Transverse colon (tissue), 4 donors: ENCODE measurements around the gene GIMAP8. TPM values are rescaled to one million over a fixed set of nuclear protein-coding genes. Genes with fewer than 3 reads are reported as not detected.

Source experiments
- DNase-seq: peaks from one replicate; pipeline ENCODE4 v3.0.0-alpha.2; 2019
- H3K27ac ChIP-seq, 4 donors: fragments of 200-600 bp; sonication (generic); 2 replicates each; pipeline ENCODE4 v1.5.1; 2016 to 2018; ENCODE audit warnings: inconsistent platforms in 4 of 4
- H3K27me3 ChIP-seq: fragments of 200-600 bp; sonication (generic); 2 replicates; pipeline ENCODE4 v1.5.1; 2017; ENCODE audit warnings: inconsistent platforms
- H3K36me3 ChIP-seq, 4 donors: fragments of 200-600 bp; sonication (generic); 2 replicates each; pipeline ENCODE4 v1.5.1; 2017 to 2019; ENCODE audit warnings: inconsistent platforms in 4 of 4
- H3K4me1 ChIP-seq, 4 donors: fragments of 200-600 bp; sonication (generic); 2 replicates each; pipeline ENCODE4 v1.5.1; 2017 to 2020; ENCODE audit warnings: inconsistent platforms in 4 of 4
- H3K4me3 ChIP-seq, 4 donors: fragments of 200-600 bp; sonication (generic); 1 replicate in 1 of 4; 2 replicates in 3 of 4; pipeline versions ENCODE4 v1.5.1 to v1.6.1; 2017 to 2019; ENCODE audit warnings: inconsistent platforms in 4 of 4
- H3K9me3 ChIP-seq, 2 donors: fragments of 200-600 bp; sonication (generic); 2 replicates each; pipeline ENCODE4 v1.5.1; 2017 to 2019; ENCODE audit warnings: inconsistent platforms in 2 of 2
- CTCF ChIP-seq, 5 experiments: fragments of 200-600 bp in 3 of 5; fragments of 450-650 bp in 2 of 5; sonication (generic) in 3 of 5; IDR thresholded peaks; 1 replicate in 2 of 5; 2 replicates in 3 of 5; pipeline ENCODE4 v1.5.1; 2016 to 2017; ENCODE audit warnings: antibody characterized with exemption in 5 of 5, inconsistent platforms in 3 of 5, mild to moderate bottlenecking in 2 of 5, moderate library complexity in 1 of 5
- EP300 ChIP-seq: sonication (generic); formaldehyde crosslinking; IDR thresholded peaks from one replicate; pipeline ENCODE4 v1.6.1; 2017; ENCODE audit warnings: antibody characterized with exemption, low read depth
- POLR2A ChIP-seq: fragments of 450-650 bp; IDR thresholded peaks from one replicate; pipeline ENCODE4 v1.6.1; 2016; ENCODE audit warnings: antibody characterized with exemption, mild to moderate bottlenecking, moderate library complexity
- POLR2AphosphoS5 ChIP-seq, 3 donors: sonication (generic); formaldehyde crosslinking; IDR thresholded peaks; one replicate each; pipeline ENCODE4 v1.6.1; 2016; ENCODE audit warnings: antibody characterized with exemption in 3 of 3
- WGBS, 2 donors: methylation state at CpG; one replicate each; pipeline ENCODE4 v1.1.5; 2018; ENCODE audit warnings: low coverage in 1 of 2; 5-methylcytosine and 5-hydroxymethylcytosine counted together
- in situ Hi-C, 4 donors: fragments of 200-750 bp; cut with MboI; loops; one replicate each; pipeline versions ENCODE4 v1.15.0 to v1.15.1; 2017; ENCODE audit warnings: low sequenced_read_pairs in 3 of 4, low pct_ligation_motif_present in 1 of 4, low pct_unique_long_range_greater_than_20kb in 1 of 4
- intact Hi-C: fragments of 100-400 bp; cut with DNase I; formaldehyde crosslinking; loops from one replicate; pipeline ENCODE4 v1.15.1; 2023; ENCODE audit warnings: low total_unique reads
- total RNA-seq, 4 donors: library from RNA; depleted of rRNA; stranded (reverse); fragments of >200 nt; gene quantifications; one replicate each; pipeline ENCODE4 v1.1.0, GENCODE V29; 2016

The GIMAP8 gene
- total RNA-seq, 4 donors from 2014 or later, result 1.5 to 4.3 (median 2.9) TPM

DNA sequence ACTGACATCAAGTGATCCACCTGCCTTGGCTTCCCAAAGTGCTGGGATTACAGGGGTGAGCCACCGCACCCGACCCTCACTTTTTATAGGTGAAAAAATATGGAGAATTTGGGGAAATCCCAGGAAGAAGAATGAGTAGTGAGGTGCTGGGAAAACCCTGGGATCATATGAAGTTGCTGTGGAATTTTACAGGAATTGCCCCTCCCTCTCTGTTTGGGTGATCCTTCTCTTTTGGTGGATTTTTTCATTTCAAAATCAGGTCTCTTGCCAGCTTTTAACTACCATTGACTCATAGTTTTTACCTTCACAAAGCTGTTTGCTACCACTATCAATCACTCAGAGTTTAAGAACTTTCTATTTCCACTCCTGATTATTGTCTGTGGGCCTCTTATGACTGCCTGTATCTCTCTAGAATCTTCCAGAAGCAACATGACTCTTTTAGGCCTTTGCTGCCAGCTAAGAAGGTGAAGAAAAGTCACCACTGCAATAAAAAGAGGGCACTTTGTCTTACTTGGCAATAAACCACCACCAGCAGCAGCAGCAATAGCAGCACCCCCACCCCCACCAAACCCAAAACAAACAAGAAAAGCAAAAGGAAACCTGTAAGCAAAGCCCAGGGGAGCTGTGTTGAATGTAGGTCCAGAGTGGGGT lies 4.0 kb upstream of the GIMAP8 start:
- peaks cover 0 to 24% (median 13%) of the 10 kb centered on the region in 4 donors for H3K4me1 ChIP-seq
- 71 to 90% methylated on average over 2 of the region's 2 CpGs for WGBS, 2 donors
- no peaks in the 10 kb centered on the region for H3K27me3 ChIP-seq
- TF ChIP-seq POLR2AphosphoS5 (IDR thresholded peaks at IDR 0.05) (no peak), EP300 (no peak), CTCF (IDR thresholded peaks at IDR 0.05) (no peak), POLR2A (no peak)
- H3K36me3 ChIP-seq, result no peaks in the 10 kb centered on the region
- peak overlapping the region in 2 of 4 donors; percentile 14 to 28 for H3K27ac ChIP-seq
- DNase-seq, result no peak
- no peak overlapping the region for H3K4me3 ChIP-seq
- intact Hi-C loops (no loop called here), in situ Hi-C loops (loop anchor here in 3 of 4 donors (5.0 to 25.0 kb wide), 4 partner anchors 308 to 541 kb away; partner anchors contain the start of genes KCNH2 (in 1 of the 3) and NOS3 (in 1 of the 3))
- peaks cover 6 to 8% of the 10 kb centered on the region in 2 donors for H3K9me3 ChIP-seq

DNA sequence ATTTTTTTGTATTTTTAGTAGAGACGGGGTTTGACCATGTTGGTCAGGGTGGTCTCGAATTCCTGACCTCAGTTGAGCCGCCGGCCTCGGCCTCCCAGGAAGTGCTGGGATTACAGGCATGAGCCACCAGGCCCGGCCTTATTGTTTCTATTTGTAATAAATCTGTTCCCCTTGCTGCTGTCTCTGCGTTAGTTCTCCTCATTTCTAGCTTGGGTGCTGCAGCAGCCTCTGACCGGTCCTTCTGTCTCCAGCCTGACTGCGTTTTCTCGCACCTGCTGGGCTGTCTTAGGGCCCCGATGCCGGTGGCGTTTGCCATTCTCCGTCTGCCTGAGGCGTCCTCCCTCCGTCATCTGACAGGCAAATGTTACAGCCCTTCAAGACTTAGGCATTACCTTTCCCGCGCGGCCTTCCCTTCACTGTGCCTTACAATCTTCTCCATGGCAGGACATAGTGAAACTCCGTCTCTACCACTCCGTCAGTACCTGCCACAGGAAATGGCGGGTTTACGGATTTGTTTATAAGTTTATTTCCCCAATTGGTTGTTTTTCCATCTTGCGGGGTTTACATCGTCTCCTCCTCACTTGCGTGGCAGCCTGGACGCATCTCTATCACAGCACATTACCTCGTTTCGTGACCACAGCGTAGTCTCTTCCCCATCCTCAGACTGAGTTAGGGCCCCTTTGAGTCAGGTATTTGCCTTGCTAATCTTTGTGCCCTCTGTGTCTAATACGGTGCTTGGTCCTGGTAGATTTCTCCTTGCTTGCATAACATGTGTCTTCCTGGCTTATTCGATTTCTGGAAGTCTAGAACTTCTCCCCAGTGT lies 2.3 kb upstream of the GIMAP8 start:
- Histone ChIP-seq H3K27me3 (no peaks in the 10 kb centered on the region), H3K36me3 (no peaks in the 10 kb centered on the region), H3K4me3 (no peak overlapping the region), H3K4me1 (peaks cover 0 to 24% (median 13%) of the 10 kb centered on the region in 4 donors), H3K9me3 (no peaks in the 10 kb centered on the region), H3K27ac (no peak overlapping the region)
- DNase-seq, result no peak
- TF ChIP-seq CTCF (IDR thresholded peaks at IDR 0.05) (no peak), EP300 (no peak), POLR2A (no peak)
- intact Hi-C loops (no loop called here), in situ Hi-C loops (loop anchor here in 3 of 4 donors (5.0 to 25.0 kb wide), 4 partner anchors 307 to 539 kb away; partner anchors contain the start of genes KCNH2 (in 1 of the 3) and NOS3 (in 1 of the 3))
- whole genome bisulfite sequencing, 2 donors, result 71 to 73% methylated on average over 11 to 32 of the region's 32 CpGs

DNA sequence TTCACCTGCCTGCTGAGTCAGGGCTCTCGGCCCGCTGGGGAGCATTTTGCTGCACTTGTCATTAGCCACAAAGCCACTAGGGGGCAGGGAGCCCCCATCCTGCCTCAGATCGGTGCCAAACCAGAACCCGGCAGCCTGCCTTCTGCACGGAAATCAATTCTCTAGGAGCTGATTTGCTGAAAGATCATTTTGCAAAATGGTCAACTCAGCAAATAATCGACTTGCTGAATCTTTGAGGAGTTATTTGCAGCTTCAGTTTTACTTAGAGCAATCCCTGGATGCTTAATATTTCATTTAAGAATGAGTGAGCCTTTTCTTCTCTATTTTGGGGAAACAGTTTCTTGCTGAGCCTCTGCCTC lies 1.7 kb upstream of the GIMAP8 start:
- peak; percentile 88 to 92 (median 90) for TF ChIP-seq CTCF (IDR thresholded peaks at IDR 0.05)
- TF ChIP-seq POLR2A, result no peak
- TF ChIP-seq EP300, result no peak
- peak; percentile 85 for DNase-seq
- intact Hi-C loops (no loop called here), in situ Hi-C loops (loop anchor here in 3 of 4 donors (5.0 to 25.0 kb wide), 4 partner anchors 306 to 539 kb away; partner anchors contain the start of genes KCNH2 (in 1 of the 3) and NOS3 (in 1 of the 3))
- peaks cover 0 to 24% (median 13%) of the 10 kb centered on the region in 4 donors for H3K4me1 ChIP-seq
- no peaks in the 10 kb centered on the region for H3K9me3 ChIP-seq
- H3K27me3 ChIP-seq, result no peaks in the 10 kb centered on the region
- peak overlapping the region; percentile 70 to 83 (median 74) for H3K27ac ChIP-seq
- H3K4me3 ChIP-seq, result no peak overlapping the region
- H3K36me3 ChIP-seq, result no peaks in the 10 kb centered on the region
- 0% methylated on average over 4 to 6 of the region's 6 CpGs for WGBS, 2 donors
